Sigmoid colon (tissue), 7 donors: ENCODE measurements around the gene CFAP54. TPM values are rescaled to one million over a fixed set of nuclear protein-coding genes. Genes with fewer than 3 reads are reported as not detected.
"Not testable (repeated sequence)": the region's sequence is repeated elsewhere in the genome, so short reads cannot be mapped to it uniquely, and the experiment has no call there.

Source experiments
- DNase-seq: peaks from one replicate; pipeline ENCODE4 v3.0.0-alpha.2; 2019
- H3K27ac ChIP-seq, 4 donors: fragments of 200-600 bp; sonication (generic); one replicate each; pipeline ENCODE4 v1.5.1; 2016 to 2019; ENCODE audit warnings: mild to moderate bottlenecking in 1 of 4
- H3K27me3 ChIP-seq, 3 donors: fragments of 200-600 bp; sonication (generic); one replicate each; pipeline ENCODE4 v1.5.1; 2019; ENCODE audit warnings: mild to moderate bottlenecking in 1 of 3
- H3K36me3 ChIP-seq, 4 donors: fragments of 200-600 bp; sonication (generic); one replicate each; pipeline ENCODE4 v1.5.1; 2016 to 2019
- H3K4me1 ChIP-seq, 4 donors: fragments of 200-600 bp; sonication (generic); one replicate each; pipeline ENCODE4 v1.5.1; 2017 to 2019
- H3K4me3 ChIP-seq, 4 donors: fragments of 200-600 bp; sonication (generic); one replicate each; pipeline ENCODE4 v1.5.1; 2017 to 2019; ENCODE audit warnings: mild to moderate bottlenecking in 2 of 4, moderate library complexity in 1 of 4
- H3K9me3 ChIP-seq, 4 donors: fragments of 200-600 bp in 3 of 4; sonication (generic) in 3 of 4; one replicate each; pipeline versions ENCODE4 v1.5.1 to v1.6.1; 2013 to 2019
- EP300 ChIP-seq, 4 donors: sonication (generic); formaldehyde crosslinking; IDR thresholded peaks; one replicate each; pipeline ENCODE4 v1.6.1; 2017; ENCODE audit warnings: antibody characterized with exemption in 4 of 4
- POLR2A ChIP-seq, 2 donors: fragments of 450-650 bp; IDR thresholded peaks; one replicate each; pipeline ENCODE4 v1.6.1; 2016; ENCODE audit warnings: antibody characterized with exemption in 2 of 2, mild to moderate bottlenecking in 2 of 2, moderate library complexity in 2 of 2
- POLR2AphosphoS5 ChIP-seq, 4 donors: sonication (generic); formaldehyde crosslinking; IDR thresholded peaks; one replicate each; pipeline ENCODE4 v1.6.1; 2017; ENCODE audit warnings: antibody characterized with exemption in 4 of 4
- WGBS, 2 donors: extraction: QIAGEN DNeasy Blood & Tissue Kit; methylation state at CpG; one replicate each; pipeline ENCODE4 v1.1.7; 2013; 5-methylcytosine and 5-hydroxymethylcytosine counted together
- intact Hi-C: fragments of 100-400 bp; cut with DNase I; formaldehyde crosslinking; loops from one replicate; pipeline ENCODE4 v1.15.1; 2023
- polyA plus RNA-seq, 3 donors: library from polyadenylated mRNA; stranded (reverse); fragments of 200-250 nt; gene quantifications; one replicate each; pipeline ENCODE4 v1.2.3, GENCODE V29; 2013
- total RNA-seq, 4 donors: library from RNA; depleted of rRNA; stranded (reverse); fragments of >200 nt; gene quantifications; one replicate each; pipeline ENCODE4 v1.1.0, GENCODE V29; 2016
- TF ChIP-seq, protein P1 (sequence below), 4 experiments: fragments of 450-650 bp in 3 of 4; fragments of 200-600 bp in 1 of 4; IDR thresholded peaks; one replicate each; pipeline ENCODE4 v1.5.1; 2016 to 2019; ENCODE audit warnings: antibody characterized with exemption in 4 of 4, mild to moderate bottlenecking in 3 of 4, moderate library complexity in 2 of 4
- donor health status: healthy with polysubstance abuse.
- donor health status: Bipolar disorder and iron deficiency.
- donor health status: healthy.

The CFAP54 gene
- total and polyA plus RNA-seq, 7 donors, result 0.07 to 10.5 (median 3.1) TPM; not detected in 2

DNA sequence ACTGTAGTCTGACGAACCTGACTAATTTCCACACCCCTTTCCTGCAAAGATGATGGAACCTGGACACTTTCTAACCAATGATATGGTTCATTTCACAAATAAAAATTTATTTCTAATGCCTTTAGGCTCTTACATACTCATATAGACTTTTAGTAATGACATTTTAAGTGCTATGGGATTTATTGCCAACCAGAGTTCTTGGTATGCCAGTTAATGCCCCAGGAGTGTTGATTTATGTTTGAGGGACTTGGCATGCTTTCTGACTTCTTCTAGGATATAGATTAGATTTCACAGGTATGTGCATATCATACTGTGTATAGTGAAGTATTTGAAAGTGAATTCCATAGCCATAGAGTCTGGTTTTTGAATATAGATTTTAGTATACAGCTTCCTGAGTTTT, 159.5 kb downstream of the CFAP54 start:
- H3K9me3 ChIP-seq, result no peaks in the 10 kb centered on the region
- H3K27me3 ChIP-seq, result no peaks in the 10 kb centered on the region
- 42 to 59% methylated on average over 1 of the region's 1 CpG for WGBS, 2 donors
- intact Hi-C loops, result no loop called here
- H3K36me3 ChIP-seq, result no peaks in the 10 kb centered on the region
- no peak for TF ChIP-seq EP300 (IDR thresholded peaks at IDR 0.05)
- TF ChIP-seq, protein P1, sequence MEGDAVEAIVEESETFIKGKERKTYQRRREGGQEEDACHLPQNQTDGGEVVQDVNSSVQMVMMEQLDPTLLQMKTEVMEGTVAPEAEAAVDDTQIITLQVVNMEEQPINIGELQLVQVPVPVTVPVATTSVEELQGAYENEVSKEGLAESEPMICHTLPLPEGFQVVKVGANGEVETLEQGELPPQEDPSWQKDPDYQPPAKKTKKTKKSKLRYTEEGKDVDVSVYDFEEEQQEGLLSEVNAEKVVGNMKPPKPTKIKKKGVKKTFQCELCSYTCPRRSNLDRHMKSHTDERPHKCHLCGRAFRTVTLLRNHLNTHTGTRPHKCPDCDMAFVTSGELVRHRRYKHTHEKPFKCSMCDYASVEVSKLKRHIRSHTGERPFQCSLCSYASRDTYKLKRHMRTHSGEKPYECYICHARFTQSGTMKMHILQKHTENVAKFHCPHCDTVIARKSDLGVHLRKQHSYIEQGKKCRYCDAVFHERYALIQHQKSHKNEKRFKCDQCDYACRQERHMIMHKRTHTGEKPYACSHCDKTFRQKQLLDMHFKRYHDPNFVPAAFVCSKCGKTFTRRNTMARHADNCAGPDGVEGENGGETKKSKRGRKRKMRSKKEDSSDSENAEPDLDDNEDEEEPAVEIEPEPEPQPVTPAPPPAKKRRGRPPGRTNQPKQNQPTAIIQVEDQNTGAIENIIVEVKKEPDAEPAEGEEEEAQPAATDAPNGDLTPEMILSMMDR (IDR thresholded peaks at IDR 0.05), result no peak
- no peak for TF ChIP-seq POLR2AphosphoS5 (IDR thresholded peaks at IDR 0.05)
- no peak overlapping the region for H3K4me3 ChIP-seq
- H3K4me1 ChIP-seq, result no peaks in the 10 kb centered on the region
- no peak for DNase-seq
- no peak overlapping the region for H3K27ac ChIP-seq

DNA sequence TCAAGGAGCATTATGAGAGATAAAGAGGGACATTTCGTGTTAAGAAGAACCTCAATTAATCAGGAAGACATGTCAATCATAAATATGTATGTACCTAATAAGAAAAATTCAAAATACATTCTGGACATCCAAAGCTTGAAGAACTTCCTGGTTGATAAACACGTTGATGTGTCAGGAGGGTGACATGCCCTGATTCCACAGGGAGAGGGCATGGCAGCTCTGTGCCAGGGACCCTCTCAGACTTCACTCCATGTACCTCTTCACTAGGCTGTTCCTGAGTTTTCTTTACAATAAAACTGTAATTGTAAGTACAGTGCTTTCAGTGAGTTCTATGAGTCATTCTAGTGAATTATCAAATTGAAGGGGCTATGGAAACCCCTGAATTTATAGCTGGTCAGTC, 163.5 kb downstream of the CFAP54 start:
- H3K4me1 ChIP-seq, result no peaks in the 10 kb centered on the region
- H3K4me3 ChIP-seq, result no peak overlapping the region
- DNase-seq, result no peak
- TF ChIP-seq POLR2A (IDR thresholded peaks at IDR 0.05) (no peak), EP300 (IDR thresholded peaks at IDR 0.05) (no peak), POLR2AphosphoS5 (IDR thresholded peaks at IDR 0.05) (no peak)
- TF ChIP-seq, protein P1 (IDR thresholded peaks at IDR 0.05), result no peak
- H3K9me3 ChIP-seq, result no peaks in the 10 kb centered on the region
- H3K27me3 ChIP-seq, result no peaks in the 10 kb centered on the region
- WGBS, 2 donors, result 32 to 61% methylated on average over 2 of the region's 2 CpGs
- intact Hi-C loops, result no loop called here
- H3K36me3 ChIP-seq, result no peaks in the 10 kb centered on the region
- H3K27ac ChIP-seq, result no peak overlapping the region

DNA sequence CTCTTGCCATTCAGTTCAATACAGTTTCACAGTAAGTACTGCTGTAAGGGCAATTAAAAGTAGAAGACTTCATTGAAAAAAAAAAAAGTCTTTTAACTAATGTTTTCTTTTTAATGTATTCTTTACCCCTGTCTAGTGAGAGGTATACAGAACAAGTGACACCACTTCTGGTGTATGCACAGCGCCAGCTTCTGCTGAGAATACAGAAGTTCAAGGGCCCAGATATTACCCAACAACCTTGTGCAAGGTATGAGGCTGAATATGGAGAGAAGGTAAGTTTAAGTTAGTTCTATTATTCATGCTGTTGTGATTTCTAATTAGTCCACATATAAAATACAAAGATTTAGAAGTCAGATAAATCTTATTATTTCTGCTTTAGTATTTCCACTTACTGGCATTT, 168.7 kb downstream of the CFAP54 start:
- no peak for TF ChIP-seq POLR2AphosphoS5 (IDR thresholded peaks at IDR 0.05)
- TF ChIP-seq POLR2A (IDR thresholded peaks at IDR 0.05), result no peak
- TF ChIP-seq, protein P1 (IDR thresholded peaks at IDR 0.05), result no peak
- no peak for TF ChIP-seq EP300 (IDR thresholded peaks at IDR 0.05)
- no peak overlapping the region for H3K4me3 ChIP-seq
- H3K27ac ChIP-seq, result no peak overlapping the region
- no peaks in the 10 kb centered on the region for H3K27me3 ChIP-seq
- no peak for DNase-seq
- H3K36me3 ChIP-seq, result no peaks in the 10 kb centered on the region
- no peaks in the 10 kb centered on the region for H3K4me1 ChIP-seq
- intact Hi-C loops, result no loop called here
- H3K9me3 ChIP-seq, result no peaks in the 10 kb centered on the region
- WGBS, 2 donors, result 70 to 84% methylated on average over 1 of the region's 1 CpG

DNA sequence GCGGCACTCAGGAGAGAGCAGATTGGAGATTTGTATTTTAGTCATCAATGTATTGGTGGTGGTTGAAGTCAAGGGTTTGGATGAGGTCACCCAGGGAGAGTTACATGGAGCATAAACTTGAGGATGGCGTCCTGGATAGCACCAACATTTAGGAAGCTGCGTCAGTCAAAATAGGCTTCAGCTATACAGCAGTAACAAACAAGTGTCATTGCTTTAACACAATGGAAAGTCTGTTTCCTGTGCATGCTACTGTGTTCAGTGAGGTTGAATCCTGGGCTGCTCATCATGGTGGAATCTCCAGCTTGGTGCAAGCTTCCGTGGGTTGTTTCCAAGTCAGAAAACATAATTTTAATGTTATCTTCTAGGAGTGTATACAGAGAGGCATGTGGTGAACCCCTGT, 180.4 kb downstream of the CFAP54 start:
- 84 to 85% methylated on average over 4 of the region's 4 CpGs for WGBS, 2 donors
- TF ChIP-seq, protein P1 (IDR thresholded peaks at IDR 0.05), result no peak
- TF ChIP-seq POLR2A (IDR thresholded peaks at IDR 0.05), result no peak
- no peak for DNase-seq
- Histone ChIP-seq H3K27me3 (no peaks in the 10 kb centered on the region), H3K4me1 (no peaks in the 10 kb centered on the region), H3K27ac (no peak overlapping the region), H3K36me3 (no peaks in the 10 kb centered on the region), H3K4me3 (no peak overlapping the region), H3K9me3 (no peaks in the 10 kb centered on the region)
- intact Hi-C loops, result no loop called here

DNA sequence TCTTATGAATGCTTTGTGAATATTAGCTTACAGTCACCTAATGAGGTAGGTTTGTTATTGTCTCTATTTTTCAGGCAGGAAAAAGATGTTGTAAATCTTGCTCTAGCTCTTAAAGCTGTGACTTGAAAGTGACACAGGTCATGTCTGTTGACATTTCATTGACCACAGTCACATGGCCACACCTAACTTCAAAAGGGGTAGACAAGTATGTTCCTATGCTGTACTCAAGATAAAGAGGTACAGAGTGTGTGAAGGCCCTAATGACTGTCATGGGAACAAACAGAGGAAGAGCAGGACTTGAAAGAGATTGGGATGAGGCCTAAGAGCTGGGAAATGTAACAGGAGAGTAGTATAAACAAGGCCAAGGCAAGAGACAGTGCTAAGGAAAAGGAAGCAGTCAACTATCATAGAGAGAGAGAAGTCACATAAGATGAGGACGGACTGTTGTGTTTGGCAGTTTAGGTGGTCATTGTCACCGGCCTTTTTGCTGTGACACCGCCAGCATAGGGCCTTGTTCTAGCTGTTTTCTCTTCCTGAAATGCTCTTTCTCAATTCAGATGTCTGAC, 181.0 kb downstream of the CFAP54 start:
- Histone ChIP-seq H3K36me3 (no peaks in the 10 kb centered on the region), H3K27me3 (no peaks in the 10 kb centered on the region), H3K4me1 (no peaks in the 10 kb centered on the region), H3K27ac (no peak overlapping the region), H3K9me3 (no peaks in the 10 kb centered on the region), H3K4me3 (no peak overlapping the region)
- DNase-seq, result no peak
- 56 to 58% methylated on average over 3 of the region's 3 CpGs for WGBS, 2 donors
- intact Hi-C loops, result no loop called here
- no peak for TF ChIP-seq POLR2AphosphoS5 (IDR thresholded peaks at IDR 0.05)
- TF ChIP-seq, protein P1 (IDR thresholded peaks at IDR 0.05), result no peak
- TF ChIP-seq POLR2A (IDR thresholded peaks at IDR 0.05), result no peak
- TF ChIP-seq EP300 (IDR thresholded peaks at IDR 0.05), result no peak

DNA sequence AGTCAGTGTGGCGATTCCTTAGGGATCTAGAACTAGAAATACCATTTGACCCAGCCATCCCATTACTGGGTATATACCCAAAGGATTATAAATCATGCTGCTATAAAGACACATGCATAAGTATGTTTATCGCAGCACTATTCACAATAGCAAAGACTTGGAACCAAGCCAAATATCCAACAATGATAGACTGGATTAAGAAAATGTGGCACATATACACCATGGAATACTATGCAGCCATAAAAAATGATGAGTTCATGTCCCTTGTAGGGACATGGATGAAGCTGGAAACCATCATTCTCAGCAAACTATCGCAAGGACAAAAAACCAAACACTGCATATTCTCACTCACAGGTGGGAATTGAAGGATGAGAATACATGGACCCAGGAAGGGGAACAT, 186.1 kb downstream of the CFAP54 start:
- H3K4me3 ChIP-seq, intact Hi-C loops, DNase-seq, H3K27me3 ChIP-seq, H3K4me1 ChIP-seq, H3K27ac ChIP-seq, H3K9me3 ChIP-seq, H3K36me3 ChIP-seq: not testable (repeated sequence)
- 88 to 91% methylated on average over 3 of the region's 3 CpGs for WGBS, 2 donors
